ENCODE results near the gene CFAP46.
A peak's percentile ranks its signal among the peaks of the same experiment; 100 is the strongest.

CFAP46 gene

GRCh38 chr10:132886211-132887099 lies 55.9 kb downstream of the CFAP46 start:
- no peaks in the 10 kb centered on the region for H3K36me3 ChIP-seq (ENCODE audit: insufficient read depth, low read length)
- no peaks in the 10 kb centered on the region for H3K79me2 ChIP-seq (ENCODE audit: insufficient read depth, low read length)
- H4K20me1 ChIP-seq (ENCODE audit: insufficient read depth, low read length), result peaks cover 11% of the 10 kb centered on the region; the same call in 1 of the 2 replicates
- H3K9ac ChIP-seq (ENCODE audit: low read depth, low read length), result no peak overlapping the region
- H3K4me1 ChIP-seq (ENCODE audit: insufficient read depth, low read length), result no peaks in the 10 kb centered on the region
- no peak overlapping the region for H3K4me2 ChIP-seq (ENCODE audit: insufficient read depth, low read length)
- H2AFZ ChIP-seq (ENCODE audit: low read depth, low read length), result no peak overlapping the region
- no peak overlapping the region for H3K27ac ChIP-seq (ENCODE audit: low read length)
- no peak for TF ChIP-seq CTCF (IDR thresholded peaks at IDR 0.05; ENCODE audit: borderline replicate concordance, extremely low read depth, low read length, poor library complexity, severe bottlenecking)
- no peak for TF ChIP-seq EZH2 (IDR thresholded peaks at IDR 0.05; ENCODE audit: borderline replicate concordance, low read depth, low read length, severe bottlenecking)
- H3K4me3 ChIP-seq (ENCODE audit: low read depth in 1 of 2, low read length in 2 of 2), result no peak overlapping the region
- DNase-seq (no peak), ATAC-seq (ENCODE audit: insufficient read depth, low read depth) (peak; percentile 40; the same call in 1 of the 3 replicates)
- H3K9me3 ChIP-seq (ENCODE audit: insufficient read depth, low read length, severe bottlenecking), result no peaks in the 10 kb centered on the region
- no peaks in the 10 kb centered on the region for H3K27me3 ChIP-seq (ENCODE audit: insufficient read depth, low read length, poor library complexity)

GRCh38 chr10:132885451-132886210 lies 56.7 kb downstream of the CFAP46 start:
- Histone ChIP-seq H3K27ac (ENCODE audit: low read length) (no peak overlapping the region), H3K9me3 (ENCODE audit: insufficient read depth, low read length, severe bottlenecking) (no peaks in the 10 kb centered on the region), H4K20me1 (ENCODE audit: insufficient read depth, low read length) (peaks cover 11% of the 10 kb centered on the region; the same call in 1 of the 2 replicates), H3K4me2 (ENCODE audit: insufficient read depth, low read length) (no peak overlapping the region), H3K27me3 (ENCODE audit: insufficient read depth, low read length, poor library complexity) (no peaks in the 10 kb centered on the region), H3K79me2 (ENCODE audit: insufficient read depth, low read length) (no peaks in the 10 kb centered on the region), H3K36me3 (ENCODE audit: insufficient read depth, low read length) (no peaks in the 10 kb centered on the region), H3K9ac (ENCODE audit: low read depth, low read length) (no peak overlapping the region), H3K4me3 (ENCODE audit: low read depth in 1 of 2, low read length in 2 of 2) (no peak overlapping the region), H2AFZ (ENCODE audit: low read depth, low read length) (no peak overlapping the region), H3K4me1 (ENCODE audit: insufficient read depth, low read length) (no peaks in the 10 kb centered on the region)
- no peak for ATAC-seq (ENCODE audit: insufficient read depth, low read depth)
- TF ChIP-seq CTCF (IDR thresholded peaks at IDR 0.05; ENCODE audit: borderline replicate concordance, extremely low read depth, low read length, poor library complexity, severe bottlenecking) (no peak), EZH2 (IDR thresholded peaks at IDR 0.05; ENCODE audit: borderline replicate concordance, low read depth, low read length, severe bottlenecking) (no peak)
- DNase-seq, result no peak

- H3K27ac ChIP-seq (ENCODE audit: low read length), result no peak overlapping the region
- H3K4me2 ChIP-seq (ENCODE audit: insufficient read depth, low read length), result no peak overlapping the region
- no peaks in the 10 kb centered on the region for H3K79me2 ChIP-seq (ENCODE audit: insufficient read depth, low read length)
- H3K27me3 ChIP-seq (ENCODE audit: insufficient read depth, low read length, poor library complexity), result no peaks in the 10 kb centered on the region
- H2AFZ ChIP-seq (ENCODE audit: low read depth, low read length), result no peak overlapping the region
- H3K9me3 ChIP-seq (ENCODE audit: insufficient read depth, low read length, severe bottlenecking), result no peaks in the 10 kb centered on the region
- no peaks in the 10 kb centered on the region for H3K4me1 ChIP-seq (ENCODE audit: insufficient read depth, low read length)
- H3K36me3 ChIP-seq (ENCODE audit: insufficient read depth, low read length), result no peaks in the 10 kb centered on the region
- peaks cover 7% of the 10 kb centered on the region; the same call in 1 of the 2 replicates for H4K20me1 ChIP-seq (ENCODE audit: insufficient read depth, low read length)
- H3K9ac ChIP-seq (ENCODE audit: low read depth, low read length), result no peak overlapping the region
- TF ChIP-seq EZH2 (IDR thresholded peaks at IDR 0.05; ENCODE audit: borderline replicate concordance, low read depth, low read length, severe bottlenecking) (no peak), CTCF (IDR thresholded peaks at IDR 0.05; ENCODE audit: borderline replicate concordance, extremely low read depth, low read length, poor library complexity, severe bottlenecking) (no peak)
- no peak for ATAC-seq (ENCODE audit: insufficient read depth, low read depth)
- no peak overlapping the region for H3K4me3 ChIP-seq (ENCODE audit: low read depth in 1 of 2, low read length in 2 of 2)
- no peak for DNase-seq
These were observed 57.6 kb downstream of the CFAP46 start for GRCh38 chr10:132884691-132885271.
